HUES6 (cell line): ENCODE measurements around the gene CNTNAP5.
A peak's percentile ranks its signal among the peaks of the same experiment; 100 is the strongest.

Experiments
- H3K27ac ChIP-seq: 2 replicates; pipeline ENCODE4 v1.7.0; 2013; ENCODE audit warnings: low read depth, mild to moderate bottlenecking, low read length, inconsistent platforms
- H3K27me3 ChIP-seq: 2 replicates; pipeline ENCODE4 v1.6.1; 2013; ENCODE audit warnings: low read length; ENCODE audit not compliant: control insufficient read depth, insufficient read depth
- H3K36me3 ChIP-seq: 2 replicates; pipeline ENCODE4 v1.6.1; 2013; ENCODE audit warnings: low read length; ENCODE audit not compliant: control insufficient read depth, insufficient read depth
- H3K4me1 ChIP-seq: 2 replicates; pipeline ENCODE4 v1.6.1; 2013; ENCODE audit warnings: low read length; ENCODE audit not compliant: control insufficient read depth, insufficient read depth
- H3K4me3 ChIP-seq: 2 replicates; pipeline ENCODE4 v1.5.1; 2013; ENCODE audit warnings: low read depth, low read length
- H3K9ac ChIP-seq: one replicate; pipeline ENCODE4 v1.6.1; 2013; ENCODE audit warnings: mild to moderate bottlenecking, low read length
- H3K9me3 ChIP-seq: 2 replicates; pipeline ENCODE4 v1.6.1; 2013; ENCODE audit warnings: low read depth, low read length; ENCODE audit not compliant: control insufficient read depth, insufficient read depth

CNTNAP5 gene

GRCh38 chr2:124187948-124188347 lies 162.9 kb downstream of the CNTNAP5 start:
- no peak overlapping the region for H3K9ac ChIP-seq
- no peaks in the 10 kb centered on the region for H3K27me3 ChIP-seq
- H3K36me3 ChIP-seq: no peaks in the 10 kb centered on the region
- H3K27ac ChIP-seq: peak overlapping the region; percentile 56; the same call in 1 of the 2 replicates
- no peak overlapping the region for H3K4me3 ChIP-seq
- H3K4me1 ChIP-seq: peaks cover 22% of the 10 kb centered on the region; the same call in 1 of the 2 replicates
- no peaks in the 10 kb centered on the region for H3K9me3 ChIP-seq

GRCh38 chr2:124193706-124194105 lies 168.6 kb downstream of the CNTNAP5 start:
- Histone ChIP-seq H3K9ac (no peak overlapping the region), H3K36me3 (no peaks in the 10 kb centered on the region), H3K4me1 (no peaks in the 10 kb centered on the region), H3K4me3 (no peak overlapping the region), H3K9me3 (no peaks in the 10 kb centered on the region), H3K27me3 (no peaks in the 10 kb centered on the region), H3K27ac (no peak overlapping the region)

- Histone ChIP-seq H3K9ac (no peak overlapping the region), H3K36me3 (no peaks in the 10 kb centered on the region), H3K4me3 (no peak overlapping the region), H3K27ac (no peak overlapping the region), H3K27me3 (no peaks in the 10 kb centered on the region), H3K4me1 (no peaks in the 10 kb centered on the region), H3K9me3 (peaks cover 19% of the 10 kb centered on the region)
Observed at GRCh38 chr2:124201713-124202112, 176.6 kb downstream of the CNTNAP5 start.

- H3K9ac ChIP-seq: no peak overlapping the region
- peaks cover 7% of the 10 kb centered on the region; the same call in 1 of the 2 replicates for H3K4me1 ChIP-seq
- no peaks in the 10 kb centered on the region for H3K36me3 ChIP-seq
- no peaks in the 10 kb centered on the region for H3K27me3 ChIP-seq
- H3K9me3 ChIP-seq: 0 out of 2 replicates have a peak, but pooled peaks cover 6% of the 10 kb centered on the region
- H3K27ac ChIP-seq: no peak overlapping the region
- H3K4me3 ChIP-seq: no peak overlapping the region
Observed at GRCh38 chr2:124209441-124209840, 184.4 kb downstream of the CNTNAP5 start.

- no peak overlapping the region for H3K9ac ChIP-seq
- H3K27me3 ChIP-seq: no peaks in the 10 kb centered on the region
- no peak overlapping the region for H3K27ac ChIP-seq
- H3K36me3 ChIP-seq: no peaks in the 10 kb centered on the region
- H3K4me1 ChIP-seq: peaks cover 8% of the 10 kb centered on the region; the same call in 1 of the 2 replicates
- no peak overlapping the region for H3K4me3 ChIP-seq
- no peaks in the 10 kb centered on the region for H3K9me3 ChIP-seq
Observed at GRCh38 chr2:124211461-124211860, 186.4 kb downstream of the CNTNAP5 start.

GRCh38 chr2:124213977-124214587 lies 189.0 kb downstream of the CNTNAP5 start:
- H3K36me3 ChIP-seq: no peaks in the 10 kb centered on the region
- H3K4me1 ChIP-seq: peaks cover 8% of the 10 kb centered on the region; the same call in 1 of the 2 replicates
- H3K9ac ChIP-seq: no peak overlapping the region
- H3K27ac ChIP-seq: no peak overlapping the region
- H3K4me3 ChIP-seq: no peak overlapping the region
- H3K27me3 ChIP-seq: no peaks in the 10 kb centered on the region
- H3K9me3 ChIP-seq: no peaks in the 10 kb centered on the region

GRCh38 chr2:124246170-124246569 lies 221.1 kb downstream of the CNTNAP5 start:
- H3K9ac ChIP-seq: no peak overlapping the region
- no peak overlapping the region for H3K4me3 ChIP-seq
- H3K27me3 ChIP-seq: no peaks in the 10 kb centered on the region
- no peaks in the 10 kb centered on the region for H3K36me3 ChIP-seq
- H3K27ac ChIP-seq: no peak overlapping the region
- peaks cover 6% of the 10 kb centered on the region; the same call in 1 of the 2 replicates for H3K4me1 ChIP-seq
- no peaks in the 10 kb centered on the region; the same call in 1 of the 2 replicates for H3K9me3 ChIP-seq

- peaks cover 6% of the 10 kb centered on the region; the same call in 1 of the 2 replicates for H3K4me1 ChIP-seq
- H3K27me3 ChIP-seq: no peaks in the 10 kb centered on the region
- no peak overlapping the region for H3K27ac ChIP-seq
- no peak overlapping the region for H3K9ac ChIP-seq
- no peaks in the 10 kb centered on the region for H3K36me3 ChIP-seq
- no peak overlapping the region for H3K4me3 ChIP-seq
- H3K9me3 ChIP-seq: no peaks in the 10 kb centered on the region; the same call in 1 of the 2 replicates
Observed at GRCh38 chr2:124248386-124248785, 223.3 kb downstream of the CNTNAP5 start.

GRCh38 chr2:124250433-124250832 lies 225.3 kb downstream of the CNTNAP5 start:
- H3K9me3 ChIP-seq: no peaks in the 10 kb centered on the region; the same call in 1 of the 2 replicates
- H3K4me3 ChIP-seq: no peak overlapping the region
- H3K4me1 ChIP-seq: peaks cover 6% of the 10 kb centered on the region; the same call in 1 of the 2 replicates
- no peak overlapping the region for H3K9ac ChIP-seq
- H3K27ac ChIP-seq: no peak overlapping the region
- no peaks in the 10 kb centered on the region for H3K36me3 ChIP-seq
- H3K27me3 ChIP-seq: no peaks in the 10 kb centered on the region

- Histone ChIP-seq H3K27me3 (no peaks in the 10 kb centered on the region), H3K9me3 (no peaks in the 10 kb centered on the region), H3K27ac (no peak overlapping the region), H3K4me3 (no peak overlapping the region), H3K36me3 (no peaks in the 10 kb centered on the region), H3K9ac (no peak overlapping the region), H3K4me1 (peaks cover 6% of the 10 kb centered on the region; the same call in 1 of the 2 replicates)
Observed at GRCh38 chr2:124254621-124255020, 229.5 kb downstream of the CNTNAP5 start.

GRCh38 chr2:124257120-124257519 lies 232.0 kb downstream of the CNTNAP5 start:
- H3K4me1 ChIP-seq: no peaks in the 10 kb centered on the region
- no peak overlapping the region for H3K27ac ChIP-seq
- H3K4me3 ChIP-seq: no peak overlapping the region
- no peak overlapping the region for H3K9ac ChIP-seq
- H3K9me3 ChIP-seq: no peaks in the 10 kb centered on the region
- no peaks in the 10 kb centered on the region for H3K36me3 ChIP-seq
- no peaks in the 10 kb centered on the region for H3K27me3 ChIP-seq
